IPS DF 6.9 (cell line): Measurements from ENCODE around the gene SPTLC2.
"Not testable (repeated sequence)": the region's sequence is repeated elsewhere in the genome, so short reads cannot be mapped to it uniquely, and the experiment has no call there.

ENCODE experiments used
- DNase-seq: peaks from one replicate; pipeline ENCODE4 v3.0.0-alpha.2; 2013; ENCODE audit warnings: low read depth, low spot score
- H3K27ac ChIP-seq: one replicate; pipeline ENCODE4 v1.5.1; 2013; ENCODE audit warnings: low read length, control low read depth
- H3K27me3 ChIP-seq: 2 replicates; pipeline ENCODE4 v1.6.1; 2013; ENCODE audit warnings: mild to moderate bottlenecking, low read length; ENCODE audit not compliant: control insufficient read depth, insufficient read depth
- H3K36me3 ChIP-seq: 2 replicates; pipeline ENCODE4 v1.6.1; 2013; ENCODE audit warnings: low read length; ENCODE audit not compliant: control insufficient read depth, insufficient read depth
- H3K4me1 ChIP-seq: 2 replicates; pipeline ENCODE4 v1.6.1; 2013; ENCODE audit warnings: low read length; ENCODE audit not compliant: control insufficient read depth, insufficient read depth
- H3K4me3 ChIP-seq: 2 replicates; pipeline ENCODE4 v1.5.1; 2013; ENCODE audit warnings: mild to moderate bottlenecking, low read length
- H3K9me3 ChIP-seq: 2 replicates; pipeline ENCODE4 v1.6.1; 2013; ENCODE audit warnings: low read length, inconsistent platforms; ENCODE audit not compliant: control insufficient read depth, insufficient read depth
- WGBS: extraction: QIAGEN DNeasy Blood & Tissue Kit; methylation state at CpG from one replicate; pipeline ENCODE4 v1.1.7; 2013; ENCODE audit warnings: mixed read lengths, missing lambda C conversion rate; ENCODE audit not compliant: insufficient read length, insufficient coverage; 5-methylcytosine and 5-hydroxymethylcytosine counted together

The SPTLC2 gene

GRCh38 chr14:77616454-77617229, at the start of gene SPTLC2:
Gene SPTLC2, minus strand, starts transcription at chr14:77616637. Its CDS starts 58 bp downstream, at chr14:77616579.
- peak within 1 kb of the TSS; percentile 100 for H3K4me3 ChIP-seq
- H3K27me3 ChIP-seq: no peaks in the 10 kb centered on the region
- no peaks in the 10 kb centered on the region; the same call in 1 of the 2 replicates for H3K4me1 ChIP-seq
- H3K9me3 ChIP-seq: no peaks in the 10 kb centered on the region
- WGBS: no CpG with 5 or more reads among the region's 58 CpGs
- H3K27ac ChIP-seq: no peak within 1 kb of the TSS
- peak; percentile 99 for DNase-seq
- no peaks in the 10 kb centered on the region; the same call in 1 of the 2 replicates for H3K36me3 ChIP-seq

- no peaks in the 10 kb centered on the region for H3K9me3 ChIP-seq
- no peak overlapping the region for H3K27ac ChIP-seq
- no peaks in the 10 kb centered on the region for H3K4me1 ChIP-seq
- H3K27me3 ChIP-seq: no peaks in the 10 kb centered on the region
- H3K4me3 ChIP-seq: no peak overlapping the region
- WGBS: no CpG with 5 or more reads among the region's 6 CpGs
- no peaks in the 10 kb centered on the region for H3K36me3 ChIP-seq
- no peak for DNase-seq
These were observed 46.9 kb upstream of the SPTLC2 start for GRCh38 chr14:77663293-77663692.

- H3K4me1 ChIP-seq, H3K9me3 ChIP-seq, H3K27ac ChIP-seq, H3K4me3 ChIP-seq, H3K27me3 ChIP-seq, H3K36me3 ChIP-seq, DNase-seq: not testable (repeated sequence)
- no CpG with 5 or more reads among the region's 9 CpGs for WGBS
These were observed 45.1 kb upstream of the SPTLC2 start for GRCh38 chr14:77661562-77661961.

- H3K36me3 ChIP-seq: no peaks in the 10 kb centered on the region
- no peak for DNase-seq
- no peaks in the 10 kb centered on the region for H3K27me3 ChIP-seq
- no peak overlapping the region for H3K4me3 ChIP-seq
- WGBS: no CpG with 5 or more reads among the region's 7 CpGs
- no peaks in the 10 kb centered on the region for H3K9me3 ChIP-seq
- no peaks in the 10 kb centered on the region for H3K4me1 ChIP-seq
- H3K27ac ChIP-seq: no peak overlapping the region
These were observed 44.3 kb upstream of the SPTLC2 start for GRCh38 chr14:77660754-77661153.

- no CpG with 5 or more reads among the region's 2 CpGs for WGBS
- Histone ChIP-seq H3K36me3 (no peaks in the 10 kb centered on the region), H3K4me1 (peaks cover 2% of the 10 kb centered on the region; the same call in 1 of the 2 replicates), H3K27me3 (no peaks in the 10 kb centered on the region), H3K9me3 (no peaks in the 10 kb centered on the region), H3K4me3 (no peak overlapping the region), H3K27ac (no peak overlapping the region)
- DNase-seq: no peak
These were observed 43.4 kb upstream of the SPTLC2 start for GRCh38 chr14:77659831-77660230.

- no CpG with 5 or more reads among the region's 5 CpGs for WGBS
- H3K36me3 ChIP-seq: no peaks in the 10 kb centered on the region
- peaks cover 5% of the 10 kb centered on the region; the same call in 1 of the 2 replicates for H3K4me1 ChIP-seq
- DNase-seq: no peak
- H3K4me3 ChIP-seq: no peak overlapping the region
- no peaks in the 10 kb centered on the region for H3K27me3 ChIP-seq
- H3K9me3 ChIP-seq: no peaks in the 10 kb centered on the region
- H3K27ac ChIP-seq: no peak overlapping the region
These were observed 40.8 kb upstream of the SPTLC2 start for GRCh38 chr14:77657280-77657679.

GRCh38 chr14:77654001-77654441, 37.6 kb upstream of the SPTLC2 start:
- DNase-seq: no peak
- H3K4me1 ChIP-seq: peaks cover 5% of the 10 kb centered on the region; the same call in 1 of the 2 replicates
- H3K36me3 ChIP-seq: no peaks in the 10 kb centered on the region
- H3K27me3 ChIP-seq: no peaks in the 10 kb centered on the region
- H3K4me3 ChIP-seq: no peak overlapping the region
- H3K27ac ChIP-seq: no peak overlapping the region
- WGBS: no CpG with 5 or more reads among the region's 11 CpGs
- H3K9me3 ChIP-seq: no peaks in the 10 kb centered on the region

- Histone ChIP-seq H3K4me3 (no peak overlapping the region), H3K27me3 (no peaks in the 10 kb centered on the region), H3K36me3 (no peaks in the 10 kb centered on the region), H3K9me3 (no peaks in the 10 kb centered on the region), H3K4me1 (0 out of 2 replicates have a peak, but pooled peaks cover 2% of the 10 kb centered on the region), H3K27ac (no peak overlapping the region)
- WGBS: no CpG with 5 or more reads among the region's 3 CpGs
- DNase-seq: no peak
These were observed 32.9 kb upstream of the SPTLC2 start for GRCh38 chr14:77649326-77649725.

- Histone ChIP-seq H3K27ac (no peak overlapping the region), H3K36me3 (no peaks in the 10 kb centered on the region), H3K9me3 (no peaks in the 10 kb centered on the region), H3K4me3 (no peak overlapping the region), H3K27me3 (no peaks in the 10 kb centered on the region), H3K4me1 (no peaks in the 10 kb centered on the region)
- no peak for DNase-seq
- no CpG with 5 or more reads among the region's 2 CpGs for WGBS
These were observed 32.2 kb upstream of the SPTLC2 start for GRCh38 chr14:77648520-77649200.

GRCh38 chr14:77647853-77648252, 31.4 kb upstream of the SPTLC2 start:
- Histone ChIP-seq H3K9me3 (no peaks in the 10 kb centered on the region), H3K4me1 (no peaks in the 10 kb centered on the region), H3K27me3 (no peaks in the 10 kb centered on the region), H3K4me3 (no peak overlapping the region), H3K36me3 (no peaks in the 10 kb centered on the region), H3K27ac (no peak overlapping the region)
- DNase-seq: no peak
- WGBS: no CpG with 5 or more reads among the region's 2 CpGs
